GM19467 (cell line): ENCODE measurements around the gene POGK.

Experiments used
- ATAC-seq: cut with Tn5 transposase; IDR thresholded peaks from one replicate; pipeline ENCODE4 v1.9.1; 2021; ENCODE audit warnings: mild to moderate bottlenecking, moderate library complexity; ENCODE audit not compliant: unreplicated experiment

Gene POGK

GRCh38 chr1:166900987-166901386 lies 61.7 kb downstream of the POGK start:
- no peak for ATAC-seq

GRCh38 chr1:166902279-166902678 lies 63.0 kb downstream of the POGK start:
- ATAC-seq: no peak

GRCh38 chr1:166903232-166903631 lies 64.0 kb downstream of the POGK start:
- no peak for ATAC-seq

GRCh38 chr1:166905136-166905535 lies 65.9 kb downstream of the POGK start:
- ATAC-seq: no peak

- ATAC-seq: no peak
Measured at GRCh38 chr1:166905900-166906299, 66.6 kb downstream of the POGK start.
